Left lung (tissue), 10 donors: ENCODE data around the gene PSORS1C1. TPM values are rescaled to one million over a fixed set of nuclear protein-coding genes. Genes with fewer than 3 reads are reported as not detected.
A peak's percentile ranks its signal among the peaks of the same experiment; 100 is the strongest.

Source experiments
- ATAC-seq: fragments of 200-7000 bp; cut with Tn5 transposase; one replicate; pipeline ENCODE4 v1.9.1; 2020; ENCODE audit warnings: moderate library complexity
- DNase-seq, 4 donors: peaks; one replicate each; pipeline ENCODE4 v3.0.0-alpha.2; 2013 to 2020
- H3K27ac ChIP-seq, 2 donors: fragments of 200-600 bp; sonication (generic) in 1 of 2; one replicate each; pipeline versions ENCODE4 v1.5.0 to v1.8.0; 2020 to 2021
- H3K27me3 ChIP-seq, 2 donors: fragments of 200-600 bp; sonication (generic) in 1 of 2; one replicate each; pipeline versions ENCODE4 v1.5.0 to v1.8.0; 2020 to 2021
- H3K36me3 ChIP-seq, 2 donors: fragments of 200-600 bp; sonication (generic) in 1 of 2; one replicate each; pipeline versions ENCODE4 v1.5.0 to v1.8.0; 2020 to 2021
- H3K4me1 ChIP-seq, 2 donors: fragments of 200-600 bp; one replicate each; pipeline ENCODE4 v1.8.0; 2021
- H3K4me3 ChIP-seq, 2 donors: fragments of 200-600 bp; sonication (generic) in 1 of 2; one replicate each; pipeline versions ENCODE4 v1.5.0 to v1.8.0; 2020 to 2021; ENCODE audit warnings: mild to moderate bottlenecking in 1 of 2
- H3K9me3 ChIP-seq, 2 donors: fragments of 200-600 bp; sonication (generic) in 1 of 2; one replicate each; pipeline versions ENCODE4 v1.5.0 to v1.8.0; 2020 to 2021
- intact Hi-C, 2 donors: fragments of 100-400 bp; cut with DNase I; formaldehyde crosslinking; loops; one replicate each; pipeline versions ENCODE4 v1.11.2 to v1.14.2; 2022
- polyA plus RNA-seq, 6 donors: library from polyadenylated mRNA; unstranded; fragments of 120-200 nt; gene quantifications; one replicate each; pipeline ENCODE4 v1.2.1, GENCODE V29; 2013; ENCODE audit not compliant: insufficient read length in 6 of 6
- total RNA-seq, 2 donors: library from RNA; stranded (reverse); fragmentation: NEBNext Ultra II Directional; extraction: Animal tissue kit (Norgen Biotek cat#: 25700); gene quantifications; one replicate each; pipeline ENCODE4 v1.2.1, GENCODE V29; 2021
- TF ChIP-seq, protein P1 (sequence below), 2 donors: fragments of 200-600 bp; sonication (generic) in 1 of 2; IDR thresholded peaks; one replicate each; pipeline versions ENCODE4 v1.5.0 to v1.8.0; 2021; ENCODE audit warnings: antibody characterized with exemption in 2 of 2
- donor health status: DM: no; HTN: yes; CAD: no.
- donor health status: DM: no; HTN: no; CAD: no.

Gene PSORS1C1
- total and polyA plus RNA-seq, 8 donors: 0.09 to 11.7 (median 0.58) TPM

DNA sequence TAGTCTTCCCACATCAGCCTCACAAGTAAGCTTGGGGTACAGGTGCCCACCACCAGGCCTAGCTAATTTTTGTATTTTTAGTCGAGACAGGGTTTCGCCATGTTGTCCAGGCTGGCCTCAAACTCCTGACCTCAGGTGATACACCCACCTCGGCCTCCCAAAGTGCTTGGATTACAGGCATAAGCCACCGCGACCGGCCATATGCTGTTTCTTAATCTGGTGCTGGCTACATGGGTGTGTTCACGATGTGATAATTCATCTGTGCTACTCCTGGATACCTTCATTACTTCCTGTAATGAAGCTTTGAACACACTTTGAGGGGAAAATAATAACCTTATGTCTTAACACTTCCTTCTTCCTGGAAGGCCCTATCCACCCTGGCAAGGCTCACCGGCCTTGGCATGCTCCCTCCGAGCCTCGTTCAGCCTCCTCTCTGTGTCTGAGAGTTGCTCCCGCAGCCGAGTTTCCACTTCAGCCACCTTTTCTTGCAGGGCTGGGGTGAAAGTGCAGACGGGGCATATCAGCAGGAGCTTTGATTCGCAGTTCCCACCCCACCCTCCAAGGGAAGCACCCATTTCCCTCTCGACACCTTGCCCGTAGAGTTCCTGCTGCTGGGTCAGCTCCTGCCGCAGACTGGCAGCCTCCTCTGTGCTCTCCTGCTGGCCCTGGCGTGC lies 29.8 kb downstream of the PSORS1C1 start:
- Histone ChIP-seq H3K36me3 (peaks cover 0 to 31% of the 10 kb centered on the region in 2 donors), H3K27ac (no peak overlapping the region), H3K27me3 (no peaks in the 10 kb centered on the region), H3K9me3 (no peaks in the 10 kb centered on the region), H3K4me1 (no peaks in the 10 kb centered on the region), H3K4me3 (no peak overlapping the region)
- TF ChIP-seq, protein P1, sequence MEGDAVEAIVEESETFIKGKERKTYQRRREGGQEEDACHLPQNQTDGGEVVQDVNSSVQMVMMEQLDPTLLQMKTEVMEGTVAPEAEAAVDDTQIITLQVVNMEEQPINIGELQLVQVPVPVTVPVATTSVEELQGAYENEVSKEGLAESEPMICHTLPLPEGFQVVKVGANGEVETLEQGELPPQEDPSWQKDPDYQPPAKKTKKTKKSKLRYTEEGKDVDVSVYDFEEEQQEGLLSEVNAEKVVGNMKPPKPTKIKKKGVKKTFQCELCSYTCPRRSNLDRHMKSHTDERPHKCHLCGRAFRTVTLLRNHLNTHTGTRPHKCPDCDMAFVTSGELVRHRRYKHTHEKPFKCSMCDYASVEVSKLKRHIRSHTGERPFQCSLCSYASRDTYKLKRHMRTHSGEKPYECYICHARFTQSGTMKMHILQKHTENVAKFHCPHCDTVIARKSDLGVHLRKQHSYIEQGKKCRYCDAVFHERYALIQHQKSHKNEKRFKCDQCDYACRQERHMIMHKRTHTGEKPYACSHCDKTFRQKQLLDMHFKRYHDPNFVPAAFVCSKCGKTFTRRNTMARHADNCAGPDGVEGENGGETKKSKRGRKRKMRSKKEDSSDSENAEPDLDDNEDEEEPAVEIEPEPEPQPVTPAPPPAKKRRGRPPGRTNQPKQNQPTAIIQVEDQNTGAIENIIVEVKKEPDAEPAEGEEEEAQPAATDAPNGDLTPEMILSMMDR (IDR thresholded peaks at IDR 0.05): no peak
- no peak for DNase-seq
- peak; percentile 28 for ATAC-seq
- intact Hi-C loops: no loop called here

GRCh38 chr6:31144970-31145340 lies 30.4 kb downstream of the PSORS1C1 start:
- ATAC-seq: no peak
- H3K4me3 ChIP-seq: no peak overlapping the region
- no peak for DNase-seq
- H3K27ac ChIP-seq: no peak overlapping the region
- intact Hi-C loops: no loop called here
- no peaks in the 10 kb centered on the region for H3K4me1 ChIP-seq
- H3K27me3 ChIP-seq: no peaks in the 10 kb centered on the region
- no peaks in the 10 kb centered on the region for H3K9me3 ChIP-seq
- TF ChIP-seq, protein P1 (IDR thresholded peaks at IDR 0.05): no peak
- H3K36me3 ChIP-seq: peaks cover 0 to 36% of the 10 kb centered on the region in 2 donors

GRCh38 chr6:31145386-31145785 lies 30.8 kb downstream of the PSORS1C1 start:
- Histone ChIP-seq H3K36me3 (peaks cover 0 to 40% of the 10 kb centered on the region in 2 donors), H3K9me3 (no peaks in the 10 kb centered on the region), H3K27me3 (no peaks in the 10 kb centered on the region), H3K4me1 (no peaks in the 10 kb centered on the region), H3K4me3 (no peak overlapping the region), H3K27ac (no peak overlapping the region)
- intact Hi-C loops: no loop called here
- no peak for DNase-seq
- no peak for ATAC-seq
- TF ChIP-seq, protein P1 (IDR thresholded peaks at IDR 0.05): no peak

GRCh38 chr6:31149827-31150447 lies 35.3 kb downstream of the PSORS1C1 start:
- Histone ChIP-seq H3K27me3 (no peaks in the 10 kb centered on the region), H3K9me3 (no peaks in the 10 kb centered on the region), H3K36me3 (peaks cover 0 to 40% of the 10 kb centered on the region in 2 donors), H3K4me1 (no peaks in the 10 kb centered on the region), H3K4me3 (no peak overlapping the region), H3K27ac (no peak overlapping the region)
- intact Hi-C loops: no loop called here
- DNase-seq: no peak
- TF ChIP-seq, protein P1 (IDR thresholded peaks at IDR 0.05): no peak
- ATAC-seq: no peak

- no peak for ATAC-seq
- H3K4me3 ChIP-seq: no peak overlapping the region
- H3K4me1 ChIP-seq: peaks cover 0 to 8% of the 10 kb centered on the region in 2 donors
- no peak overlapping the region for H3K27ac ChIP-seq
- intact Hi-C loops: no loop called here
- DNase-seq: no peak
- no peaks in the 10 kb centered on the region for H3K9me3 ChIP-seq
- TF ChIP-seq, protein P1 (IDR thresholded peaks at IDR 0.05): no peak
- H3K36me3 ChIP-seq: peaks cover 0 to 36% of the 10 kb centered on the region in 2 donors
- H3K27me3 ChIP-seq: no peaks in the 10 kb centered on the region
Measured at GRCh38 chr6:31152781-31153180, 38.2 kb downstream of the PSORS1C1 start.
